NOMO-1 treated with DMSO at 0.1 percent for 48 hours (cell line): ENCODE results near the gene FGFR2.

ENCODE experiments used
- DNase-seq: peaks from one replicate; lab custom pipeline; 2025; ENCODE audit not compliant: unreplicated experiment; lab: John Stamatoyannopoulos, UW

The FGFR2 gene

GRCh38 chr10:121459279-121459621 lies 139.0 kb downstream of the FGFR2 start:
- DNase-seq: no peak

GRCh38 chr10:121457729-121458128 lies 140.5 kb downstream of the FGFR2 start:
- DNase-seq: no peak

GRCh38 chr10:121455377-121455776 lies 142.9 kb downstream of the FGFR2 start:
- DNase-seq: no peak

- no peak for DNase-seq
These were observed 143.5 kb downstream of the FGFR2 start for GRCh38 chr10:121454781-121455180.

- DNase-seq: no peak
These were observed 145.1 kb downstream of the FGFR2 start for GRCh38 chr10:121453160-121453559.

GRCh38 chr10:121452581-121452980 lies 145.7 kb downstream of the FGFR2 start:
- no peak for DNase-seq

- no peak for DNase-seq
These were observed 148.0 kb downstream of the FGFR2 start for GRCh38 chr10:121450247-121450646.

GRCh38 chr10:121449482-121449924 lies 148.7 kb downstream of the FGFR2 start:
- DNase-seq: no peak

- DNase-seq: no peak
These were observed 149.3 kb downstream of the FGFR2 start for GRCh38 chr10:121448766-121449421.

- no peak for DNase-seq
These were observed 153.6 kb downstream of the FGFR2 start for GRCh38 chr10:121444520-121445165.

- no peak for DNase-seq
These were observed 155.9 kb downstream of the FGFR2 start for GRCh38 chr10:121442086-121442935.

- DNase-seq: no peak
These were observed 157.8 kb downstream of the FGFR2 start for GRCh38 chr10:121440461-121440860.

GRCh38 chr10:121438333-121438732 lies 159.9 kb downstream of the FGFR2 start:
- DNase-seq: no peak

- no peak for DNase-seq
These were observed 160.6 kb downstream of the FGFR2 start for GRCh38 chr10:121437596-121437995.

- no peak for DNase-seq
These were observed 161.5 kb downstream of the FGFR2 start for GRCh38 chr10:121436630-121437341.

- no peak for DNase-seq
These were observed 162.0 kb downstream of the FGFR2 start for GRCh38 chr10:121436281-121436629.

GRCh38 chr10:121435099-121435875 lies 163.0 kb downstream of the FGFR2 start:
- no peak for DNase-seq

GRCh38 chr10:121433965-121434364 lies 164.3 kb downstream of the FGFR2 start:
- no peak for DNase-seq

GRCh38 chr10:121428867-121429266 lies 169.4 kb downstream of the FGFR2 start:
- DNase-seq: no peak
